ENCODE data around the gene ACOX3.

DNA sequence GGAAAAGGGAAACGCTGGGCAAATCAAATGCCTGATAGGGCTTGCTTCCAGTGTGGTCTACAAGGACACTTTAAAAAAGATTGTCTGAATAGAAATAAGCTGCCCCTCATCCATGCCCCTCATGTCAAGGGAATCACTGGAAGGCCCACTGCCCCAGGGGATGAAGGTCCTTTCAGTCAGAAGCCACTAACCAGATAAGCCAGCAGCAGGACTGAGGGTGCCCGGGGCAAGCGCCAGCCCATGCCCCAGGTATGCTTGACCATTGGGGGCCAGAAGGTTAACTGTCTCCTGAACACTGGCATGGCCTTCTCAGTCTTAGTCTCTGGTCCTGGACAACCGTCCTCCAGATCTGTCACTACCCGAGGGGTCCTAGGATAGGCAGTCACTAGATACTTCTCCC is 17.7 kb downstream of the ACOX3 start:
- TF ChIP-seq, protein P1, sequence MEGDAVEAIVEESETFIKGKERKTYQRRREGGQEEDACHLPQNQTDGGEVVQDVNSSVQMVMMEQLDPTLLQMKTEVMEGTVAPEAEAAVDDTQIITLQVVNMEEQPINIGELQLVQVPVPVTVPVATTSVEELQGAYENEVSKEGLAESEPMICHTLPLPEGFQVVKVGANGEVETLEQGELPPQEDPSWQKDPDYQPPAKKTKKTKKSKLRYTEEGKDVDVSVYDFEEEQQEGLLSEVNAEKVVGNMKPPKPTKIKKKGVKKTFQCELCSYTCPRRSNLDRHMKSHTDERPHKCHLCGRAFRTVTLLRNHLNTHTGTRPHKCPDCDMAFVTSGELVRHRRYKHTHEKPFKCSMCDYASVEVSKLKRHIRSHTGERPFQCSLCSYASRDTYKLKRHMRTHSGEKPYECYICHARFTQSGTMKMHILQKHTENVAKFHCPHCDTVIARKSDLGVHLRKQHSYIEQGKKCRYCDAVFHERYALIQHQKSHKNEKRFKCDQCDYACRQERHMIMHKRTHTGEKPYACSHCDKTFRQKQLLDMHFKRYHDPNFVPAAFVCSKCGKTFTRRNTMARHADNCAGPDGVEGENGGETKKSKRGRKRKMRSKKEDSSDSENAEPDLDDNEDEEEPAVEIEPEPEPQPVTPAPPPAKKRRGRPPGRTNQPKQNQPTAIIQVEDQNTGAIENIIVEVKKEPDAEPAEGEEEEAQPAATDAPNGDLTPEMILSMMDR (conservative IDR thresholded peaks at IDR 0.05; ENCODE audit: low read depth, low read length) = no peak
- TF ChIP-seq EZH2phosphoT487 (IDR thresholded peaks at IDR 0.05; ENCODE audit: borderline replicate concordance, low read length) (no peak), EZH2 (IDR thresholded peaks at IDR 0.05; ENCODE audit: low read length, unreplicated experiment) (no peak)
